GM12892 (cell line): ENCODE data around the gene TTC28.

Experiments
- POLR2A ChIP-seq: IDR thresholded peaks from 2 replicates; pipeline ENCODE4 v1.6.1; 2011; ENCODE audit warnings: low read depth, low read length, control low read depth
- POLR2AphosphoS5 ChIP-seq: IDR thresholded peaks from 2 replicates; pipeline ENCODE4 v1.6.1; 2011; ENCODE audit warnings: low read depth, low read length, control low read depth
- TAF1 ChIP-seq: IDR thresholded peaks from 2 replicates; pipeline ENCODE4 v1.6.1; 2011; ENCODE audit warnings: low read depth, mild to moderate bottlenecking, control low read depth, low read length, borderline replicate concordance

DNA sequence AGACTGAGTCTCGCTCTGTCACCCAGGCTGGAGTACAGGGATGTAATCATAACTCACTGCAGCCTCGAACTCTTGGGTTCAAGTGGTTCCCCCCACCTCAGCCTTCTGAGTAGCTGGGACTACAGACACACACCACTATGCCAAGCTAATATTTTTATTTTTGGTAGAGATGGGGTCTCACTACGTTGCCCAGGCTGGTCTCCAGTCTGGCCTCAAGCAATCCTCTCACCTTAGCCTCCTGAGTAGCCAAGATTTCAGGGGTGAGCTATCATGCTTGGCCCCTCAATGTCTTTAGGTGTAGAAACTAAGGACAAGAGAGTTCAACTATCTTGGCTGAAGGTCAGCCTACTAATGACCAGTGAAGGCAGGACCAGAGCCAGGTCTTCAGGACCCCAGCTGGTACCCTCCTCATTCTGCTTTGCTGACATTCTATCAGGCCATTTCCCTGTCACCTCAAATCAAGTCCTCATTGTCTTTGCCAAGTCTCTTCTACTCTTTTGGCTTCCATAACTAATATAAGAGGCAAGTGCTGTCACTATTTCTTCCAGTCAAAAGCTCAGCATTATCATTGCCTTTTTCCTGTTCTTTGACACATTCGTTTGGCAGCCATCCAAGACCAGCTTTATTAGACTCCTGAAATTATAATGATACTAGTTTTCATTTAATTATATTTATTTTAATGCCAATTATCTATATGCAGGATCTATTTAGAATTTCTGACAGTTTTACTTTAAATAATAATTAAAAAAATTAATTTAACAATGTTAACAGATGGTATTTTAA, 496.4 kb downstream of the TTC28 start:
- TF ChIP-seq POLR2A (no peak), TAF1 (no peak), POLR2AphosphoS5 (no peak)
